NCI-H2029 (cell line): ENCODE data around the gene TENM4.
A peak's percentile ranks its signal among the peaks of the same experiment; 100 is the strongest.

Experiments used
- DNase-seq: peaks from one replicate; lab custom pipeline; 2025; lab: John Stamatoyannopoulos, UW

Gene TENM4

DNA sequence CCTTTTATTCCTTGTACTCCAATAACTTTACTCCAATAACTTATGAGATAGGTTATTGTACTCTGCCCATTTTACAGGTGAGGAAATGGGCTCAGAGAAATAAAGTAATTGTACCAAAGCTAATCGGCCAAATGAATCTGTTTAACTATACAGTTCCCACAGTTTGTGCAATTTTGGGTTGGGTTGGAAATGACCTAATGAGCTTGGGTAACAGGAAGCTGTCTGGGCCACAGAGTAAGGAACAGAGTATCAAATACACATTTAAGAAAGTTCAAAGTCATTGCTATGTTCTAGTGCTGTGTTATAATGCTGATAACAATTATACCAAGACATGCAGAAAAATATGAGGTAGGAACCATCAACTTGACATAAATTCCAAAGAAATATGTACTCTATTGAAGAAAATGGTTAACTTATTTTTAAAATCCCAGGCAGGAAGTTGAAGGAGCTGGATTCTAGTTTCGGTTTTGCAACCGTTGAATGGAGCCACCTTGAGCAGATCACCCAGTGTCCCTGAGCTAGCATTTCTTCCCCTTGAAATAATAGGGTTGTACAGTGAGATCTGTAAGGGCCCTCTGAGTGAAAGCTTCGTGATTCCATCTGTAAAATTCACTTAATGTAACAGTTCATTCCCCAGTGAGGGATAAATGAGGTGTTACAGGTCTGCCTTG lies 505.3 kb downstream of the TENM4 start:
- no peak for DNase-seq

DNA sequence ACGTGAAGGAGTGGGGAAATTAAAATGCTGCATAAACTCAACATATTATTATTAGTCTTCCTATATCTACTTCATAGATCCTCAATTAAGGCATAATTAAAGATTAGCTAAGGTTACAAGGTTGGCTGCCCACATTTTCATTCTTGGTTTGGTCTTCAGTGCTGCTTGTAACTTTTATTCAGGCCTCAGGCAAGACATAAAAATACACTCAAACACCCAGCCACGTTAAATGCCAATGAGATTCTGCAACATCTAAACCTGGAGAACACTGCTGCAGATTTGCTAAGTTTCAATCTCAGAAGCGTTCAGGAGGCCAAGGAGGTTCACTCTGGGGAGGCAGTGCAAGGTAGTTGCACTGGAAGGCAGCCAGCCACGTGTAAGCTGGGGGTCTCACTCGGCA lies 507.5 kb downstream of the TENM4 start:
- DNase-seq: no peak

DNA sequence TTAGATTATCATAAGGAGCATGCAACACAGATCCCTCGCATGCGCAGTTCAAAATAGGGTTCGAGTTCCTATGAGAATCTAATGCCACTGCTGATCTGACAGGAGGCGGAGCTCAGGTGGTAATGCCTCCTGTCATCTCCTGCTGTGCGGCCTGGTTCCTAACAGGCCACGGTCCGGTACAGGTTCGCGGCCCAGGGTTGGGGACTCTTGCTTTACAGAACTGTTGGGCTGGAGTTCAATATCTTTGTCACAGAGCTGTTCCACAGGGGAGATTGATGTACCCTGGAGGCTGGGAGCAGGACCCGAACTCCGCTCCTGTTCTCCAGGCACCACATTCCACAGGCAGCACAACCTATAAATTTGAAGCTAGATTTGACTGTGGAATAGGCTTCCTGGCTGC lies 508.1 kb downstream of the TENM4 start:
- DNase-seq: no peak

DNA sequence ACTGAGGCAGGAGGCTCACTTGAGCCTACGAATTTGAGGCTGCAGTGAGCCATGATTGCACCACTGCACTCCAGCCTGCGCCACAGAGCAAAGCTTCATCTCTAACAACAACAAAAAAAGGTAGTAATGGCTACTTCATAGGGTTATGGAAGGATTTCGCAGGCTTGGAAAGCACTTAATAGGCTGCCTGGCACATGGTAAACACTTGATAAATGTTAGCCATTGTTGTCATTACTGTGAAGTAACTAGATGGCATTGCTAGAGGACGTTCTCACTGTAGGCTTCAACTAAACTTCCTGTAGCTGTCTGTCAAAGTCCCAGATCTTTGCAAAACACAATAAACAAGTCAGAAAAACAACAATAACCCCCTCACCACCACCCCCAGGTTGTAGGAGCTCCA lies 508.9 kb downstream of the TENM4 start:
- DNase-seq: no peak

DNA sequence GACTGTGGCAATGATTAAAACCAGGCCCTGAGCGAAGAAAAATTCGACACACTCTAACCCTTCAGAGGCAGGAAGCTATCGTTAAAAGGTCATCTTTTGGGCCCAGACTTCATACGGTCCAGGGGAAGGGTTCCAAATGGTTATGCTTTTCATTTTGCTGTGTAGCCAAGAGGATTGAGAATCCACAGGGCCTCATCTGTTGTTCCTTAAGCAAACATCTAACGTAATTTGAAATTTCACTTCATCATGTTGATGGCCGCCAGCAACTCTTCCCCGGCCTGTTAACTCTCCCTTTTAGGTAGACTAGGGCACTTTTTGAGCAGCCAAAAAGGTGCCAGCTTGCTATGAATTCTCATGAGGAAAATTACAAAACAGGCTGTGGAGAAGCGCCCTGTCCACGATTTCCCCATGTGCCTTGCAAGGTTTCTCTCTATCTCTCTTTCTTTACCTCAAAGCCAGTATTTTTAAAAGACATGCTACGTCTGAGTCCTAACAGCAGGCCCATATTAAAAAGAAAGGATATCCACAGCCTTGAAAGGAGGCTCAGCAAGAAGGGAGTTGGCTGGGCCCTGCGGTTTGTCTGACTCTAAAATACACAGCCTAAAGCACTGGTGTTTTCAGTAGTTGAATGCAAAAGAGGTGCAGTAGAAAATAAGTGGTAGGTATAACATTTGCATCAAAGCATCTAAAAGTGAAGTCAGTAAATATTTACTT lies 509.9 kb downstream of the TENM4 start:
- DNase-seq: no peak

DNA sequence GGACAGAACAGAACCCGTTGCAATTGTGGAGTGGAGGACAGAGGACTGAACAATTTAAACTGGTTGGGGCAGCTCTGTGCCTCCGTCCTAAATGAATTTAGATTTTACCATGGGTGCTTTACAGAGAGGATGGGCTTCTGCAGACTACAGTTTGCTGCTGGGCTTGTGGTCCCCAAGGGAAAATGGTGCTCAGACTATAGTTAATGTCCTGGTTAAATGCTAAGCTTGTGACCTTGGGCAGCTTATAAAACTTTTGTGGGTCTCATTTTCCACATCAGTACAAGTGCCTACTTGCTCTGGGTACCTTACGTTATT lies 511.0 kb downstream of the TENM4 start:
- DNase-seq: no peak

DNA sequence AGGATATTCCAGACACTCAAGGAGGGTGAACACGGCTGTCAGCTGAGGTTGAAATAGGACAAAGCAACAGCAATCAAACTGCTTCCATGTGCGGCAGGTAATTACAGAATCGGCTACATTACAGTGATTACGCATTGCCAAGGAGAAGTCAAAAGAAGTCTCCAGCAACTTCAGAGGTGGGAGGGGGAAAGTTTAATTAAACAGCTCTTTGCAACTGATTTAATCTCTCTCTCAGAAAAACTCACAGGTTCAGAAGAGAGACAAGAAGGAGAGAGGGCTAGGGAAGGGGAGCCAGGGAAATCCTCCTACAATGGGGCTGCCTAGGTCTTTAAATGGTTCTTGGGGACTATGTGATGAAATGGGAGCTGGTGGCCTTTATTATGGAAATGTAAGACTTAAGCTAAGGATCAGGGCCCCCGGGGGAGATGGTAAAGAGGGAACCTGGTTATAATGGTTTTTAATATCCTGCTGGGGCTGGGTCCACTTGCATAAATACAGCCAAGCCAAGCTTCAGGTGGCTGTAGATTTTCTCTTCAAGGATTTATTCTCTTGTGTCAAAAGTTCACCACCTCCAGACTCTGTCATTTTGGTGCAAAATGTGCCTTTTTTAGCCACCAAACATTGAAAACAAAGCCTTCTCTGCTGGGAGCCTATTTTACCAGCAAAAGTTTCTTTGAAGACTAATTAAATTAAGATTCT lies 511.5 kb downstream of the TENM4 start:
- DNase-seq: no peak

DNA sequence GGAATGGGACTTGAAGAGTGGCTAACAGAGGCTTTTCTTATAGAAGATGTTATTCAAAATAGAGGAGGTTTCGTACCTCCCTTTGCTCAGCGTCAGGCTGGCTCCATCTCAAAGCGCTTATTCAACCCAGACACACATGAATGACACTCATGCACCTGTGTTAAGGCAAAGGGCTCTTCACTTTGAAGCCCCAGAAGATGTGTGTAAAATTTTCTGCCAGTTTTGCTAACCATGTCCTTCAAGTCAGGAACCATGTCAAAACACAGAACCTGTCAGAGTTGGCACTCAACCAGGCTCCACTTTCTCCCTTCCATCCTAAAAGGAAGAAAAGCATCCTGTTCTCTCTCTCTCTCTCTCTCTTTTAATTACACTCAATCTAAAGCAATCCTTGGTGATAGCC lies 513.3 kb downstream of the TENM4 start:
- DNase-seq: peak; percentile 34

DNA sequence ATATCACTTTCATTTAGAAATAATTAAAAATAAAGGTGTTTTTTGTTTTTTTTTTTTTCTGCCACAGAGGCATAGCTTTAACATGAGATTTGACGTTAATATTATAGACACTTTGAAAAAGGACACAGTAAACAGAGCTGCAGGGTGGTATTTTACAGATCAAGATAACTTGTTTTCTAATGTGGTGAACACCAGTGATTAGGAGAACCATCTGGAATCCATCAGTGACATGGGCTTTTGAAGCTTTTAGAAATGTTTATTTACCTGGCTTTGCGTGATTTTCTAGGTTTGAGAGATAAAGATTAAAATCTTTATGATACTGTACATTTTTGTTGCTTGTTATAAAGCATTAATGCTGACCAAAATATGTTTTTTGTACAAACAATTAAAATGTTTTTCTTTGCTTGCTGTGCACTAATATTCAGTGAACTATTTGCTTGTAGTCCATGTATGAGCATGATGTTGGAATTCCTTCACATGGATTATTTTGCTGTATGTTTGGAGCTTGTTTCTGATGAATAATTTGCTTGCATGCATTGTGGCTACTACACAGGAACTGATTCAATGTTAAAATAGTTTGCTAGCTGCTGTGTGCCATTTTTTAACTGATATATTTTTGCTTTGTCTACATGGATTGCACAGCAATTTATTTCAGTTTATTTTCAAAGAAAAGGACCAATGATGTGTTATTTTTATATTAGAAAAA lies 514.0 kb downstream of the TENM4 start:
- DNase-seq: no peak

DNA sequence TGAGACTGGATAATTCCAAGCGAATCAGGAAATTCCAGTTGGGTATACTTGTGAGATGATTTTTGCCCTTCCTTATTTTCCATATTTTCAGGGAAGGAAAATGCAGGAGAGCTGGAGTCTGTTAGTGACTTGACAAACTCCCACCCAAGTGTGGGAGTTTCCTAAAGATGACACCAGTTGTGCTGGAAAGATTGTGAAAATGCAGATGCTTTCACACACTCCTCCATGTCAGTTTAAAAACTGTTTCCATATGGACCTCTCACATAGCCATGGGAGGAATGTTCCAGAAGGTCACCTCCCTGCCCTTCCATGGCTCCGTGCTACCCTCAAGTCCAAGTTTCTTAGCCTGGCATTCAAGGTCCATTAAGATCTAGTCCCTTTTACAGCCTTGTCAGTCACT lies 515.4 kb downstream of the TENM4 start:
- no peak for DNase-seq

DNA sequence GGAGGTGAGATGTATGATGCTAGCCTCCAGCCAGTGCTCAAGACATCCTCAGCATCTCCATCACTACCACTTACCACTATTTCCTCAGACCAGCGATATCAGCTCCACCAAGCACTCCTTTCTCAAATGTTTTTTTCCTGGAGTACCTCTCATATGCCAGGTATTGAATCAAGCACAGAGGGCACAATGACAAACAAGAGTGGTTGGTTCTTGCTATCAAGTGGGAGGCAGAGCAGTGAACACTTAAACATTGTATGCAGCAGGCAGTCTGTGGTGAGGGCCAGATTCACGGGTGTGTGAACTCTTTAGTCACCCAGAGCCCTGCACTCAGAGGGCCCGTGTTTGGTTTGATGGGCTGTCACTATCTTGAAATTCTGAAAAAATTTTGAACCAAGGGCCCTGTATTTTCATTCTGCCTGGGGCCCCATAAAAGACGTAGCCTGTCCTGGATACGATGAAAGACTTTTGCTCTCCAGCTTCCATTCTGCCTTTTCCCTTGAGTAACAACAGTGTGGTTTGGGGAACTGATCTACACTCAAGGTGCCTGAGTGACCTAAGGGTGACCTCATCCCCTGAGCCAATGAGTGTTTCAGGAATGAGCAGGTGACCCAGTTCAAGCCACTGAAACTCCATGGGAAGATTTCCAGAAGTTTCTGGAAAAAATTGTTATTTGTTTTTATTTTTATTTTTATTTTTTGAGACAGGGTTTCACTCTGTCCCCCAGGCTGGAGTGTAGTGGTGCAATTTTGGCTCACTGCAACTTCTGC lies 517.8 kb downstream of the TENM4 start:
- DNase-seq: no peak

DNA sequence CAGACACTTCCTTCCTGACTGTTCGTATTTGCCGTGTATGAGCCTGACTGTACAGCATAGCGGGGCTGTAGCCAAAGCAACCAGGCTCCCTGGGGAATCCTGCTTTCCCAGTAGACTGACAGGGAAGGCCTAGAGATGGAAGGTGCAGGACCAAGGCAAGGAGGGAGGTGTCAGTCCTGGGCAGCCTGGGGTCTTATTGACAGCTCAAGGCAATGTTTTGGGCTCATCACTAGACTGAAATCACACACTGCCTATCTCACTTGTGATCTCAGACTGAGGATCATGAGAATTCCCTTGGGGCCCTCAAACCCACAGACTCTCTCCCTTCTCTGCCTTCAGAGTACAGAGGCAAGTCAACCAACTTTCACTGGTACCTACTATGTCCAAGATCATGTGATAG lies 519.3 kb downstream of the TENM4 start:
- no peak for DNase-seq

DNA sequence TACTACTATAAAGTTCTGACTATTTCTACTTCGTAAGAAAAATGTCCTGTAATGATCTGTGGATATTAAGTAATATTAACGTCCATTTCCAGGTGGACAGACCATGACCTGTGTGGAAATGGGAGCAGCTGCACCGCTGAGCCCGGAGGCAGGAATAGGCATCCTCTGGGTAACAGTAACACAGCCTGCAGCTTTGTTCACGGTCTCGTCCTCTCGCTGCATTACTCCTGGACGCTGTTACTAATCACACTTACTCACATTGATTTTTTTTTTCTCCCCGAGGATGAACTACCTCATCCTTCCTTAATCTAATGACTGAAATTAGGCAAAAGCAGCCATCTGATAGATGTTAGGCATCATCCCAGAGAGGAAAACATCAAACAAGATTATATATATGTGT lies 520.5 kb downstream of the TENM4 start:
- DNase-seq: no peak

DNA sequence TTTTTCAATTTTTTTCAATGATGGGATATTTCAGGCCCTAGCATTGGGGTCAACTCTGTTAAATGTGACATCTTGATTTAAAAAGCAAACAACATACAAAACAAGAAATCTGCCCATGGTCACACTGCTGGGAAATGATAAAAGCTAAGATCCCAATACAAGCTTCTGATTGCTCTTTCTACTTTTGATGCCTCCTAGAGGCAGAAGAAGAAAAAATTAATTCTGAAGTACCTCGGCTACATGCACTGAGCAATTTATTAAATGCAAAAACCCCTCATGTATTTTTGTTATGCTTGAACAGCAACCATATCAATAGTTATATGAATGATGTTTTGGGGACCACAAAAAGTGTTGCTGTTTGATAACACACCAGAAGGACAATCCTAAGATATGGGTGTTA lies 524.1 kb downstream of the TENM4 start:
- DNase-seq: no peak

DNA sequence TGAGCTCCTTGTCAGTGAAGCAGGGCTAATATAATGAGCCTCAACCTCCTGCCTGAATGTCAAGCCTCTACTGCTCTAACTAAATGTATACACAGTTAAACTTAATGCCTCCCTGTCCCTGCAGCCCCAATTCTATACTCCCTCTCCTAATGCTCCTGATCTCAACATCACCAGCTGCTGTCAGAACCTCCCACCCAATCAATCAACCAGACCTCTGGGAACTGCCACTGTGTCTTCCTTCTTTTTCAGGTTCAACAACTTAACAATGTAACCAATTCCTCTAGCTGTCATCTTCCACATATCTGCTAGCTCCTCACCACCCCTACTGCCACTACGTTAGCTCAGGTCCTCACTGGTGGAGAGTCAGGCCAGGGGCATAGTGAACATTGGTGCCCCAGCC lies 526.3 kb downstream of the TENM4 start:
- DNase-seq: no peak

DNA sequence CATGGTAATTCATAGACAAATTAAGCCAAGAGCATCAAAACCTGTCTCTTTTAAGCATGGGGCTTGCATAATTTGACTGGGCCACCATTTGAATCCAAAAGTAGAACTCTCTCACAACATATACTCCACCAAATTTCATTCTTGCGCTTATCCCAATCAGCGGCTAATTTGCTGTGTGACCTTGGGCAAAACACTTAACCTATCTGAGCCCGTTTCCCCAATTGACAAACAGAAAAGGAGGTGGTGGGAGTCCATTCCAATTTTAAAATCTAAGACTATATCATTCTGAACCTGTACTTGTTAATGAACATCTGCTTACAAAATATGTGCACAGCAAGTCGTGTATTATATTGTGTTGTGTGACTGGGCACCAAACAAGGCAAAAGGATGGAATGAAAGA lies 528.1 kb downstream of the TENM4 start:
- DNase-seq: no peak

DNA sequence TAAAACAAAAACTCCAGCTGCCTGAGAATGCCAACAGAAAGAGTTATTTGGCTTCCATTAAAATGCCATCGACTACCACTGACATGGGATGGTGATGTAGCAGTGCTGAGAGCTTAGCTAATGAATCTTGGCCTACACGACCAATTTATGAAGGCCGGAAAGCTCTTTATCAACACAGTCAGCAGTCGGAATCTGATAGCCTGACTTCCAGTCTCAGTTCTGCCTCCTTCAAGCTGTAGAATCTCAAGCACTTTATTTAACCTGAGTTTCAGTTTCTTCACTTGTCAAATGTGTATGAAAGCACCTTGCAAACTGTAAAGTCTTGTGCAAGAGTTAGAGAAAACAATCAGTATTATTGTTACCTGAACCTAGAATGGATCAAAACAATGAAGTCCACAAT lies 530.5 kb downstream of the TENM4 start:
- no peak for DNase-seq

DNA sequence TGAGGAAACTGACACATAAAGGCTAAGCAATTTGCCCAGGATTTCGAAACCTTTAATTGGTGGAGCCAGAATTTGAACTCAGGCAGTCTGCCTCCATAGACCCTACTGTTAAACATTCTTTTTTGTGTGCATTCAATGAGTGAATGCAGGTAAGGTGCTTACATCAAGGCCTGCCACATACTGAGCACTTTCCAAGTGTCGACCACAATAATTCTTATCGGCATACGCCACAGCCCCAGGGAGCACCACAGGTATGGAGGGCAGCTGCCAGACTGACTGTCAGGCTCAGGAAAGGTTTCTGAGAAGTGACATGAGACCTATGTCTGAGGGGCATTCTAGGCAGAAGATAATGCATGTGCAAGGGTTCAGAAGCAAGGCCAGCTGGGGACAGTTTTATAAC lies 531.4 kb downstream of the TENM4 start:
- no peak for DNase-seq

DNA sequence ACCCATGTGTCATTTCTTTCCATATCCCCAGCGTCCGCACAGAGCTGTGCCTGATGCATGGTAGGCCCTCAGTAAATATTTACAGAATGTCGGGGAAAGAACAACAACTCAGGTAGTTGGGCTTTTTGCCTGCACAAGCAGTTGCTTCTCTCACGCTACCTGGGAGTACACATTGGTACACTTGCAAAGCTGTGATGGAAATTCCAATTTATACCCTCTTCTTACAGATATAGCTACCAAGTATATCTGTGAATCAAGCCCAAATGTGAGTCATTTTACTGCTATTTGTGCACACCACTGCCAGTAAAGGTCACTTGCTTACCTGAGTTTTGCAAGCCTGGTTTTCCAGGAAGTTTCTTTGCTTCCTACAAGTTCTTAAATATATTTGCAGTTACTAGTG lies 533.2 kb downstream of the TENM4 start:
- DNase-seq: no peak

DNA sequence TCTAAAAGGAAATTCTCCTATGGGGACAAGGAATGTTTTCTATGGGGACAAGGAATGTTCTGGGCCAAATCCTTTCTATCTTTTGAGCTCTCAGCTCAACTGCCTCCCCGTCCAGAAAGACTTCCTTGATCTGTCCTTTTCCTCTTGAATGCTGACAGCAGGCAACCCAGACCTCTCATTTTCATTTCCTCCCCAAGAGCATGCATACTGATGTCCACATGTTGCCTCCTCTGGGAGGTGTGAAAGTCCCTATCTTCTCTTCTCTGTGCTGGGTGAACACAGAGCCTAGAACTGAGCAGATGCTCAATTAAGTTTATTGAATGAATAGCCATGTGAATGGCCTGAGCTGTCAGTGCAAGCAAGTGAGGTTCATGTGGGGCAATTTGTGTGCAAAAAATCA lies 534.3 kb downstream of the TENM4 start:
- no peak for DNase-seq

DNA sequence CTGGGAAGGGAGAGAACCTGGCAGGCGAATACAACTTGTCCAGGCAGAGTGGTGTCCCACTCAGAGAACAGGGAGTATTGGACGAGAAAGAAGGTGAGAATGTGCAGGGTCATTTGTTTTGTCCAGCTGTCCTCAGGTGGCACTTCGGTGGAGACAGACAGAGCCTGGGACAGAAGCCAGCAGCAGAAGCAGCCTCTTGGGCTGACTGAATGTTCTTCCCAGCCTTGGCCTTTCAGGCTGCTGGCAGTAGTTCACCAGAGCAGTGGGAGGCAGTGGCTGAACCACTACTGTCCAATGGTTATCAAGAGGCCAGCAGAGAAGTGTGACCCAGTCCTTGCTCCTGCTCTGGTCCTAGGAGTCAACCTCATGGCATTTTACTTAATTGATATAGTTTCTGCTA lies 535.1 kb downstream of the TENM4 start:
- no peak for DNase-seq

DNA sequence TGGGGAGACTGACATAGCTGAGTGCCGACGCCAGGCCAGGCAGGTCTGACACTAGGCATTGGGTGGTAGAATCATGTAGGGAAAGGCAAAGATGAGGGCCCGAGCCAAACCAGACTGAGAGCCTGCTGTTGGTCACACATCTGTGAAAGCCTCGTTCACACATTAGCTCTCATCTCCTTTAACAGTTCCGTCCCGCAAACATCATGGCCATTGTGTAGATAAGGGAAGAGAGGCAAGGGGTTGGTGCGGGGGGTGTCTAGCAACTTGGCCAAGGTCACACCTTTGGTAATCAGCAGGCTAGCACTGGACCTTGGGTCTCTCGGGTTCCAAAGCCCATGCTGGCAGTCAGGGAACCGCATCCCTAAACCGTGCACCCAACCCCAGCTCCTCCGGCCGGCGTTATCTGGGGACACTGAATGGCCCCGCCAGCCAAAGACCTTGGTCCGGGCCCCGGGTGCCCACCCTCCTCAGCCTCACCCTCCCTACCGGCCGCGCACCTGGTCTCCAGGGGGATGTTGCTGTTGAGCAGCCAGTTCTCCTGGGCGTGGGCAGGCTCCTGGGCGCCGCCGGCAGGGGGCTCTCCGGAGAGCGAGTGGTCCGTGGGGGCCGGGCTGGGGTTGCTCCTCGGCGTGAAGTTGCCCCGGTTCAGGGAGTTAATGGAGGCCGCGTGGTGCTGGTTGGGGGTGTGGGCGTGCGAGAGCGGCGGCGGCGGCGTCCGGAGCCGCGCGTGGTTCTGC lies 537.9 kb downstream of the TENM4 start:
- no peak for DNase-seq
